Measurements from ENCODE around the gene CMTM2.

Gene CMTM2

GRCh38 chr16:66568355-66568754 is 10.9 kb upstream of the CMTM2 start:
- Histone ChIP-seq H3K4me2 (ENCODE audit: low read depth, low read length, poor library complexity, severe bottlenecking) (no peak overlapping the region), H3K4me3 (ENCODE audit: low read length, poor library complexity, severe bottlenecking) (no peak overlapping the region), H3K79me2 (ENCODE audit: insufficient read depth, low read length) (peaks cover 30% of the 10 kb centered on the region), H3K4me1 (ENCODE audit: insufficient read depth, low read length, poor library complexity, severe bottlenecking) (peaks cover 42% of the 10 kb centered on the region), H3K36me3 (ENCODE audit: insufficient read depth, low read length) (peaks cover 37% of the 10 kb centered on the region), H3K9ac (ENCODE audit: low read depth, low read length, poor library complexity, severe bottlenecking) (no peak overlapping the region), H3K9me2 (replicated peaks; ENCODE audit: low read depth, low read length) (no peaks in the 10 kb centered on the region), H4K20me1 (ENCODE audit: insufficient read depth, low read length, poor library complexity, severe bottlenecking) (peaks cover 13% of the 10 kb centered on the region), H2AFZ (ENCODE audit: low read length) (no peak overlapping the region), H3K27me3 (ENCODE audit: insufficient read depth, low read length, poor library complexity, severe bottlenecking) (no peaks in the 10 kb centered on the region), H3K9me3 (ENCODE audit: insufficient read depth, low read depth, low read length) (no peaks in the 10 kb centered on the region), H3F3A (ENCODE audit: low read depth) (no peaks in the 10 kb centered on the region; the same call in 1 of the 2 replicates)
- TF ChIP-seq CTCF (conservative IDR thresholded peaks at IDR 0.05; ENCODE audit: low read length): no peak
- TF ChIP-seq EZH2phosphoT487 (IDR thresholded peaks at IDR 0.05; ENCODE audit: borderline replicate concordance): no peak

GRCh38 chr16:66569131-66569530 is 10.1 kb upstream of the CMTM2 start:
- no peaks in the 10 kb centered on the region; the same call in 1 of the 2 replicates for H3F3A ChIP-seq (ENCODE audit: low read depth)
- H3K4me2 ChIP-seq (ENCODE audit: low read depth, low read length, poor library complexity, severe bottlenecking): no peak overlapping the region
- TF ChIP-seq CTCF (conservative IDR thresholded peaks at IDR 0.05; ENCODE audit: low read length) (no peak), EZH2phosphoT487 (IDR thresholded peaks at IDR 0.05; ENCODE audit: borderline replicate concordance) (no peak)
- peaks cover 22% of the 10 kb centered on the region for H3K79me2 ChIP-seq (ENCODE audit: insufficient read depth, low read length)
- H3K9ac ChIP-seq (ENCODE audit: low read depth, low read length, poor library complexity, severe bottlenecking): no peak overlapping the region
- no peaks in the 10 kb centered on the region for H3K27me3 ChIP-seq (ENCODE audit: insufficient read depth, low read length, poor library complexity, severe bottlenecking)
- H2AFZ ChIP-seq (ENCODE audit: low read length): no peak overlapping the region
- H3K9me3 ChIP-seq (ENCODE audit: insufficient read depth, low read depth, low read length): no peaks in the 10 kb centered on the region
- peaks cover 30% of the 10 kb centered on the region for H3K36me3 ChIP-seq (ENCODE audit: insufficient read depth, low read length)
- H4K20me1 ChIP-seq (ENCODE audit: insufficient read depth, low read length, poor library complexity, severe bottlenecking): peaks cover 11% of the 10 kb centered on the region
- no peaks in the 10 kb centered on the region for H3K9me2 ChIP-seq (replicated peaks; ENCODE audit: low read depth, low read length)
- peaks cover 38% of the 10 kb centered on the region for H3K4me1 ChIP-seq (ENCODE audit: insufficient read depth, low read length, poor library complexity, severe bottlenecking)
- no peak overlapping the region for H3K4me3 ChIP-seq (ENCODE audit: low read length, poor library complexity, severe bottlenecking)

GRCh38 chr16:66569827-66570405 is 9.3 kb upstream of the CMTM2 start:
- Histone ChIP-seq H3K9me3 (ENCODE audit: insufficient read depth, low read depth, low read length) (no peaks in the 10 kb centered on the region), H2AFZ (ENCODE audit: low read length) (no peak overlapping the region), H3K36me3 (ENCODE audit: insufficient read depth, low read length) (peaks cover 26% of the 10 kb centered on the region), H3K9ac (ENCODE audit: low read depth, low read length, poor library complexity, severe bottlenecking) (no peak overlapping the region), H3K4me1 (ENCODE audit: insufficient read depth, low read length, poor library complexity, severe bottlenecking) (peaks cover 45% of the 10 kb centered on the region), H3K4me2 (ENCODE audit: low read depth, low read length, poor library complexity, severe bottlenecking) (no peak overlapping the region), H3K27me3 (ENCODE audit: insufficient read depth, low read length, poor library complexity, severe bottlenecking) (no peaks in the 10 kb centered on the region), H3K9me2 (replicated peaks; ENCODE audit: low read depth, low read length) (no peaks in the 10 kb centered on the region), H3F3A (ENCODE audit: low read depth) (peaks cover 4% of the 10 kb centered on the region; the same call in 1 of the 2 replicates), H3K4me3 (ENCODE audit: low read length, poor library complexity, severe bottlenecking) (no peak overlapping the region), H3K79me2 (ENCODE audit: insufficient read depth, low read length) (peaks cover 15% of the 10 kb centered on the region; the same call in 1 of the 2 replicates), H4K20me1 (ENCODE audit: insufficient read depth, low read length, poor library complexity, severe bottlenecking) (peaks cover 8% of the 10 kb centered on the region)
- no peak for TF ChIP-seq EZH2phosphoT487 (IDR thresholded peaks at IDR 0.05; ENCODE audit: borderline replicate concordance)
- TF ChIP-seq CTCF (conservative IDR thresholded peaks at IDR 0.05; ENCODE audit: low read length): no peak

Data from Loucy (cell line).